Stomach (tissue), 9 donors: ENCODE results near the gene GRB14. TPM values are rescaled to one million over a fixed set of nuclear protein-coding genes. Genes with fewer than 3 reads are reported as not detected.

Experiments used
- DNase-seq, 2 donors: peaks; one replicate each; pipeline versions ENCODE4 v3.0.0 to v3.0.0-alpha.2; 2013 to 2019
- H3K27ac ChIP-seq, 5 donors: fragments of 200-600 bp in 4 of 5; sonication (generic) in 4 of 5; one replicate each; pipeline ENCODE4 v1.5.1; 2013 to 2019; ENCODE audit warnings: mild to moderate bottlenecking in 1 of 5, moderate library complexity in 1 of 5
- H3K27me3 ChIP-seq, 3 donors: fragments of 200-600 bp; sonication (generic); one replicate each; pipeline ENCODE4 v1.5.1; 2017 to 2019; ENCODE audit warnings: mixed run types in 1 of 3
- H3K36me3 ChIP-seq, 4 donors: fragments of 200-600 bp; sonication (generic); 1 replicate in 3 of 4; 2 replicates in 1 of 4; pipeline ENCODE4 v1.5.1; 2016 to 2019
- H3K4me1 ChIP-seq, 4 donors: fragments of 200-600 bp; sonication (generic); one replicate each; pipeline ENCODE4 v1.5.1; 2016 to 2019
- H3K4me3 ChIP-seq, 4 donors: fragments of 200-600 bp; sonication (generic) in 3 of 4; one replicate each; pipeline ENCODE4 v1.5.1; 2016 to 2019; ENCODE audit warnings: mild to moderate bottlenecking in 1 of 4
- H3K9me3 ChIP-seq, 4 donors: fragments of 200-600 bp; sonication (generic); one replicate each; pipeline ENCODE4 v1.5.1; 2016 to 2019
- EP300 ChIP-seq: sonication (generic); formaldehyde crosslinking; IDR thresholded peaks from one replicate; pipeline ENCODE4 v1.6.1; 2017; ENCODE audit warnings: antibody characterized with exemption
- POLR2A ChIP-seq, 4 donors: fragments of 450-650 bp; IDR thresholded peaks; one replicate each; pipeline ENCODE4 v1.6.1; 2016; ENCODE audit warnings: antibody characterized with exemption in 4 of 4, control low read depth in 2 of 4, mild to moderate bottlenecking in 1 of 4, moderate library complexity in 1 of 4
- POLR2AphosphoS5 ChIP-seq, 3 donors: sonication (generic); formaldehyde crosslinking; IDR thresholded peaks; one replicate each; pipeline ENCODE4 v1.6.1; 2016; ENCODE audit warnings: antibody characterized with exemption in 3 of 3
- WGBS, 5 donors: extraction: QIAGEN DNeasy Blood & Tissue Kit in 3 of 5; methylation state at CpG; one replicate each; pipeline versions ENCODE4 v1.1.5 to v1.1.7; 2013 to 2018; 5-methylcytosine and 5-hydroxymethylcytosine counted together
- intact Hi-C: fragments of 100-400 bp; cut with DNase I; formaldehyde crosslinking; loops from one replicate; pipeline ENCODE4 v1.15.1; 2023; ENCODE audit warnings: low total_unique reads
- polyA plus RNA-seq, 3 donors: library from polyadenylated mRNA; stranded (reverse); fragments of 200-250 nt; gene quantifications; one replicate each; pipeline ENCODE4 v1.2.3, GENCODE V29; 2013
- total RNA-seq, 5 donors: library from RNA; depleted of rRNA; stranded (reverse); fragments of >200 nt; gene quantifications; one replicate each; pipeline versions ENCODE4 v1.1.0 to v1.2.3, GENCODE V29; 2014 to 2016
- donor health status: healthy with polysubstance abuse.
- donor health status: Bipolar disorder and iron deficiency.
- donor health status: healthy.

Gene GRB14
- total and polyA plus RNA-seq, 8 donors, result 0.62 to 32.7 (median 3.3) TPM; not detected in 2

DNA sequence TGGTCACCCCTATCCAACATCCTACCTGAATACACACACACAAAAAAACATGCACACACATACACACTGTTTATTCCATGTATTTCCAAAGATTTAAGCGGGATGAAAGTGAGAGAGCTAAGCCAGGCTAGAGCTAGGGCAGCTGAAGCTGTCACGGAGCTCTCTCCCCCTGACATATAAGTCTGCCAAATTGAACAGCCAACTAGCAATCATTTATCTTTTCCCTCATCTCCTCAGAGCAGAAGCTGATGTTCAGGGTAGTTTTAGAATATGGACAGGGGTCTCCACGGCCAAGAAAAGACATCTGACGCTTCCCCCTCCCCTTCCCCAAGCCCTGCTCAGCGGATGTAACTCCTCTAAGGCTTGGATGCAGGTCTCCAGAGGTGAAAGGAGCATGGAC is 171.6 kb downstream of the GRB14 start:
- DNase-seq, result no peak
- H3K27ac ChIP-seq, result no peak overlapping the region
- 62 to 74% (median 66%) methylated on average over 5 of the region's 5 CpGs for WGBS, 5 donors
- H3K4me3 ChIP-seq, result no peak overlapping the region
- no peaks in the 10 kb centered on the region for H3K4me1 ChIP-seq
- no peaks in the 10 kb centered on the region for H3K9me3 ChIP-seq
- no peak for TF ChIP-seq EP300
- no peak for TF ChIP-seq POLR2AphosphoS5 (IDR thresholded peaks at IDR 0.05)
- TF ChIP-seq POLR2A (IDR thresholded peaks at IDR 0.05), result no peak
- H3K36me3 ChIP-seq, result no peaks in the 10 kb centered on the region
- intact Hi-C loops, result no loop called here
- no peaks in the 10 kb centered on the region for H3K27me3 ChIP-seq

DNA sequence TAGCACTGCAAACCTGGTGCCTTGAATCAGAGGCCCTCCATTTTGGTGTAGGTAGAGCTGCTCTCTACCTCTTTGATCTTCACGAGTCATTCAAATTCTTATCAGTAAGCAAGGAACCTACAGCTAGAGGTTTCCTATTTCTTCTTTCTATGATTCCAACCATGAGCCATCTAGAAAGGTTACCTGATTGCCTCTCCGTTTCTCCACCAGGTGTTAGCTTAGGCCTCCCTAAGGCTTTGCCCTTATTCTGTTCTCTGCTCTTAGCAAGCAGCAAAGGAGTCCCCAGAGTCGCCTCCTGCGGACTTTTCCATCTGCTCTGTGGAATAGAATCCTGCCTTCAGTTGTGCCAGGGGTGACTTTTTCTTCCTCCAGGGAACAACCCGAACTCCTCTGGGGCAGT is 173.6 kb downstream of the GRB14 start:
- H3K36me3 ChIP-seq, result no peaks in the 10 kb centered on the region
- WGBS, 5 donors, result 61 to 76% (median 68%) methylated on average over 5 of the region's 5 CpGs
- DNase-seq, result no peak
- no peaks in the 10 kb centered on the region for H3K9me3 ChIP-seq
- no peaks in the 10 kb centered on the region for H3K27me3 ChIP-seq
- intact Hi-C loops, result no loop called here
- H3K27ac ChIP-seq, result no peak overlapping the region
- H3K4me1 ChIP-seq, result no peaks in the 10 kb centered on the region
- H3K4me3 ChIP-seq, result no peak overlapping the region
- TF ChIP-seq POLR2AphosphoS5 (IDR thresholded peaks at IDR 0.05), result no peak

Other genes with a start within 250 kb of the GRB14 start
- 100 to 1,000 TPM in 3 of 5 donors, 10 to 100 TPM in 2; 28.4 to 129 (median 109) TPM for gene COBLL1, start 220.3 kb upstream of the GRB14 start, total RNA-seq
- 10 to 100 TPM; 11.8 to 35.6 (median 12.8) TPM for gene COBLL1, start 220.3 kb upstream of the GRB14 start, polyA plus RNA-seq